KG1 (cell line): ENCODE measurements around the gene CLSTN1.
A peak's percentile ranks its signal among the peaks of the same experiment; 100 is the strongest.

ENCODE experiments used
- DNase-seq: peaks from one replicate; lab custom pipeline; 2025; lab: John Stamatoyannopoulos, UW

The CLSTN1 gene

DNA sequence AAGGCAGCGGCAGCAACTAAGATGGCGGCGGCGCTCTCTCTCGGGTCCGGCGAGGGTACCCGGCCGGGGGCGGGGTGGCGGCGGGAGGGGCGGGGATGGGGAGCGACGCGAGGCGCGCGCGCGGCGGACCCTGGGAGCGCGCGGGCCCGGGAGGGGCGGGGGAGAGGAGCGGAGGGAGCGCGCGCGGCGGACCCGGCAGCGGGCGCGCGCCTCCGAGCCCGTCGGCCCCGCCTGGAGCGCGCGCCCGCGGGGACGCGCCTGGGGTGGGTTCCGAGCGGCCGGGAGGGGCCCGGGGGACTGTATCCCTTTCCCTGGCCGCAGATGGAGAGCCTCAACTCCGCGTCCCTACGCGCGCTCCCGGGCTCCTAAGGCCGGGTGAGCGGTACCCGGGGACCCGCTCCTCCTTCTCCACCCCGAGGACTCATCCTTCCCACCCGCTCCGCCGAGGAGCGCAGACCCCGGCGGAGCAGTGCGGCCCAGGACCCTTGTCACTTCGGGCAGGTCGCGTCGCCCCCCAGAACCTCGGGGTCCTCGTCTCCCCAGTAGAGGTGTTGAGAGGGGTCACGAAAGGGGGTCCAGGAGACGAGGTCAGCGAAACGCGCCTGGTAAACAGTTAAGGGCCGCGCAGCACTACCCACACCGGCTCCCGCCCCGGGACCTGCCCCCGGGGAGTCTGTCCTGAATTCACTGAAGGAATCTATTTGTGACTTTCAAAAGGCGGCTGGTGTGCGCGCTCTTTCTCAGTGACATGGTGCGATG, at the start of gene CLSTN1:
Gene CLSTN1 (minus strand): TSS at position 23 of the 759 bp plus-strand sequence. CDS start 232 bp downstream, outside the sequence.
- DNase-seq, result peak; percentile 36

- DNase-seq, result no peak
Observed at GRCh38 chr1:9873385-9873784, 49.6 kb upstream of the CLSTN1 start.

DNA sequence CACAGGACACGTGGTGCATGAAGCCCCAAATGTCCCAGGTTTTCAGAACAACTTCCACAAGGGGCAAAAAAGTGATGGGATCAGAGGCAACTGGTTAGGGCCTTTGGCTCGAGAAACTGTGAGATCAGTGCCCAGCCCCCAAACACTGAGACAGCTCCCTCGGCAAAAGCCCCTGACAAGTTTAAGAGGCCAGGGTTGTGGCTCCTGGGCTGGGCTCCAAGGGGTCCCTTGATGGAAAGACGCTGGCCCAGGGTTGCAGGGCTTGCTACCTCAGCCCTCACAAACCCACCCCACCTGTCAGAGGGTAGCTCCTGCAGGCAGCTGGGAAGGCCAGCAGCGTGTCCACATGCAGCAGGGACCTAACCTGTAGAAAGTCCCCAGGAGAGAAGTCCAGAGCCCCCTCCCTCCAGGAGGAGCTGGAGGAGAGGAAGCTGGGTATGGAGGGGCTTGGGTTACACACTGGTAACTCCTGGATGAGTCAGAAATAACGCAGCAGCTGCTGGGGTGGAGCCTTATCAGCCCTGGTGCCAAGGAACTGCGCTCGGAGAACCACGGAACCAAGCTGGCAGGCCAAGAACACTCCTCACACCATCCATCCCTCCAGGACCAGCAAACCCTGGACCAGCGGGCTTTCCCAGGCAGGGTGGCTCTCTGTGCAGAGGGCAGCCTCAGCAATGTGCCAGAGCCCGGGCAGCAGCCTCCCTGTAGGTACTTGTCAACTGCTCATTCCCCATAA, 48.8 kb upstream of the CLSTN1 start:
- no peak for DNase-seq

DNA sequence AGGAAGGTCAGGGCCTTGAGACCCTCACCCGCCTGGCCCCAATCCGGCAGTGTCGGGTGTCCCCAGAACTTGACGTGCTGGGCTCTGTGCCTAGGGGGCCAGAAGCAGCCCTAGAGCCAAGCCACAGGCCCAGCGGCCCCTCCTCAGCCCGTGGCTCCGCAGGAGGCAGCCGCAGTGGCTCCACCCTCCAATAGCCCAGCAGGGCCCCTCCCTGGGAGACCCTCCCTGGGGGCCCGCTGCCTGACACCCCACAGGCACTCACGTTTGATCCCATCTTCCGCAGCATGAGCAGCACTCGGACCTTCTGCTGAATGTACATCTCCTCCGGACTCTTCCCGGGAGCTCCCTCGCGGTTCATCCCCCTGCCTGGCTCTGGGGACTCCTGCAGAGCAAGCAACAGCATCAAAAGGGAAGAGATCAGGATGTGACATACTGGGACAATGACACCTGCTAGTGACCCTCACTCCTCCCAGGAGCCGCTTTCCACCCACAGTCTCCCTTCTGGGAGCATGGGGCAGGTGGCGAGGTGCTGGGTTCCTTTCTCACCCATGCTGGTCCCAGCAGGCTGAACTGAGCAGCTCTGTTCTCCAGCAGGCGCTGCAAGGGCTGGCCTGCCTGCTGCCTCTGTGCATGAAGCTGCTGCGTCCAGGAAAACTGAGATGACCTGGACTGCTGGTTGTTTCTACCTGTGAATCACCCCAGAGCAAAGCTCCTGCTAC, 48.1 kb upstream of the CLSTN1 start:
- no peak for DNase-seq

- DNase-seq, result no peak
Observed at GRCh38 chr1:9871021-9871420, 47.3 kb upstream of the CLSTN1 start.

DNA sequence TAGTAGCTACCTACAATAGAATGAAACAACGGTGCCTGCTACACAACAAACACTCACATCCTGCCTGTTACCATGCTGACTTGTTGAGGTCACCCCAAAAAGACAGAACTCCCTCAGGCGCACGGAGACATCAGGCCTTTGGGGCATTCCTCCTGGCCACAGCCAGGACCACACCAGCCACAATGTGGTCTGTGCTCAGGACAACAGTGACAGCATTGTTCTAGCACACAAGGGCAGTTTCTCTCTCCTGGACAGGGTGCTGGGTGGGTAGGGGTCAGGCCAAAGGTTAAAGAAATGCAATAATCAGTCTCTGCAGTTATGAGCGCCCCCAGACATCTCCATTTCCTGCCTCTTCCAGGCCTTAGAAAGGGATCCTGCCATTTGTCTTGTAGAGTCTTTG, 46.8 kb upstream of the CLSTN1 start:
- no peak for DNase-seq

GRCh38 chr1:9869831-9870251, 46.1 kb upstream of the CLSTN1 start:
- DNase-seq, result no peak

DNA sequence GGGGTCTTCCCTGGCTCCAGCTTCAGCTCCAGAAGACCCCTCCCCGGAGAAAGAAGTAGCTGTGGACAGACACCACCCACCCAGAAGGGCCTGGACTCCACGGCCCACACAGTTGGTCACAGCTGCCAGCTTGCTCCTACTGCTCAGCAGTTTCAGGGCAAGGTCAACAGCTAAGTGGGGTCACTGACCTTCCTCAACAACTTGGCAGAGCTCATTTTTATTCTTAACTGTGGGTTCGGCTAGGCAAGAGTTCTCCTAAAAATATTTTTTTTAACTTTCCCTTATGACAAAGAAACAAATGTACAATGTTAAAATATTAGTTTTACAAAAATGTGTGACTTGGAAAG, 44.5 kb upstream of the CLSTN1 start:
- no peak for DNase-seq

DNA sequence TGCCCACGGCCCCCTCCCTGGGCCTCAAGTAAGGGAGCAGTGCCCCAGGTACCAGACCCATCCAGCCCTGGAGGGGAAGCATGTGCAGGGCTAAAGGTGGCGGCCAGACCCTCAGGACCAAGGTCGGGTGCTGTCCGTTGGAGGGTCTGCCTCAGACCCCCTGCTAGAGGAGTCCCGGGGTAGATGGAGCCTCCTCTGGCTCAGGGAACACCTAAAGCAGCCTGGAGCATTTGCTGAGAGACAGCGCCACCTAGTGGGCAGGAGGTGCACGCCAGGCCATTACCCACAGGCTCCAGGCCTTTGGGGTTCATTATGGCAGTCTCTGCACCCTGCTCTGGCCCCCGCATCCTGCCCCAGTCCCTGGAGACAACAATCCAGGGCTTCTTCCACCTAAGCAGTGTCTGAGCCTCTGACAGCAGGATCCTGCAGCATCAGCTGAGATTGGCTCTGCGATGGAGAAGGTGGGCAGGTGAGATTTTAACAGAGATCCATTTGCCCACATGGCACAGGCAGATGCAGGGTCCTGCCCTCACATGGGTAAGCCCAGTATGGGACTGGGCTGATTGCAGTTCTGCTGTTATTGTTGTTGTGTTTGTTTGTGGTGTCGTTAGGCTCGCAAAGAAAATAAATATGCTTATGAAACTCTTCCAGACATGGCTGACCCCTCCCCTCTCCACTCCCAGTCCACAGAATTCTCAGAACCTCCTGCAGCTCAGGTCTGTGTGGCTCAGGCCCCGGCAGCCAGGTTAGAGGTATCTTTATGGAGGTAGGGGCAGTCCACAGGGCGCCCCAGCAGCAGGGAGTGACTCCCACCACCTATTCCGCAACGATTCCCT, 43.9 kb upstream of the CLSTN1 start:
- peak; percentile 60 for DNase-seq

DNA sequence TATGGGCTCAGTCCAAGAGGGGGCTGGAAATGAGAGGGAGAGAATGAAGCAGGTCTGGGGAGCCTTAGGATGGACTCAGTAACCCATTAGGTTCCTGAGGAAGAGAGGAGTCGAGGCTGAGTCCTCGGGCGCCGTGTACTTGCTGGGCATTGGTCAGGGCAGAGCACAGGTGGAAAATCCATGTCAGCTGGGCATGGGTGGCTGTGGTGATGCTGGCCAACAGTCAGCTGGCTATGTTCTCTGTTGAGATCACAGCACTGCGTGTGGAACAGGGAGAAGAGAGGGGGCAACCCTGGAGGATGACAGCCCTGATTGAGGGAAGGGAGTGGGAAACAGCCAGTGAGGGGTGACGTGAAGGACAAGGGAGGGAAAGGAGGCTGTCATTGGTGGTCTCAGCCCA, 43.1 kb upstream of the CLSTN1 start:
- no peak for DNase-seq

DNA sequence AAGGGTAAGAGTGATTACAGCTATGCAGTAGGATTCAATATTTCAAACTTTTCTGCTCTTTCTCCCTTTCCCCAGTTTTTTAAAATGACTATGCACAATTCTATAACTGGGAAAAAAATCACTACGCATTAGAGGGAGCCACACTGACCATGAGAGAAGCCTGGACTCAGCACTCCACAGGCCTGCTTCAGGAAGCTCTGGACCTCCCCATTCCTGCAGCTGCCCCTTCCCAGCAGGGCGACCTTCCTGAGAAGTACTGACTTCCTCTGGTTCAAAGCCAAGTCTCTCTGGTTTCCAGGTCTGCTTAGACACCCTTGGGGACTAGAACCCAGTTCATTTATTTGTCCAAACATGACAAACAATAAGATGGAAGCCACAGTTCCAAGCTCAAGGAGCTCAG, 42.0 kb upstream of the CLSTN1 start:
- no peak for DNase-seq

GRCh38 chr1:9863371-9863770, 39.6 kb upstream of the CLSTN1 start:
- DNase-seq, result no peak

DNA sequence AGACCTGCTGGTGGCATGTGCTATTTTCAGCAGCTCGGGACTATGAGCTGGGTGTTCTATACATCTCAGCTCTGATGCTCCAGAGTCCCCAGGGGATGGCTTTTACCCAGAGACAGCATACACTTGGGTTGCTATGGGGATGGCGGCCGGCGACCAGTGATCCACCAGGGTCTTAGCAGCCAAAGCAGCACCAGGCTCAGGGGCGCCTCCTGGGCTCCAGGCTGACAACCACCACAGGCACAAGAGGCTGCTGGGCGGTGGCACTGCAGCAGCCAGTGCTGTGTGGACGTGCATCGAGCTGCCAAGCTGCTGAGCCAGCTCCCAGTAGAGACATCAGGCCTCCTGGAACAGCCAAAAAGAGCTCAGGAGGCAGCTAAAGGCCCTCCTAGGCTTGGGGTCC, 37.6 kb upstream of the CLSTN1 start:
- DNase-seq, result no peak

GRCh38 chr1:9860887-9861286, 37.1 kb upstream of the CLSTN1 start:
- no peak for DNase-seq

DNA sequence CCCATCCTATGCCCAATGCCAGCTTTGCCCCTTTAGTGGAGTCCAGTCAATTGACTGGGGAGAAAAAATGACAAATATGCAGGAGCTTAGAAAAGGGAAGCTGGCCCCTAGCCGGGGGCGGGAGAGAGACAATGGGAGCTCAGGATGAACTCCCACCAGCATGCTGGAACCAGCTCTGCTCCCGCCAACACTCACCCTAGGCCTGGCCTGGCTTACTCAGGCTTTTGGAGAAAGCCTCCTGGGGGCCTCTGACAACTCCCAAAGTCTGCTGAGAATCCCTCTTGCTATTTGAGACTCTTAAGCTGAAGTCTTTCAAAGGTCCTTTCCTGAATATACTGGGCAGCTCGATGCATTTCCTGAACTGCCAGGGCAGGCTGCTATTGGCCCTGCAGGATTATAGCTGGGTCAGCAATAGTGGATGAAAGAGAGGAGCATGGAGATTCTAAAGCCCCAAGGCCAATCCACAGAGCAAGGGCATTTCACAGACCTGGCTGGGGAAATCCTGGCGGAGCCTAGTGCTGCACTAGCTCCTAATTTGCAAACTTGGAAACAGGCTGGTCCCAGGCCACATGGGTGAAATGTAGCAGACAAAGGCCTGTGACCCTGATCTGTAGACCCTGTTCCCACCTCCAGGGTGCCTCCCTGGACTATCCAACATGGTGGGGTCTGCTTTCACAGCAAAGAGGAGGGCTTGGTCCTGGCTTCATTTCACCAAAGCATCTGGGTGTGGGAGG, 35.7 kb upstream of the CLSTN1 start:
- no peak for DNase-seq

GRCh38 chr1:9858293-9859035, 34.7 kb upstream of the CLSTN1 start:
- no peak for DNase-seq

DNA sequence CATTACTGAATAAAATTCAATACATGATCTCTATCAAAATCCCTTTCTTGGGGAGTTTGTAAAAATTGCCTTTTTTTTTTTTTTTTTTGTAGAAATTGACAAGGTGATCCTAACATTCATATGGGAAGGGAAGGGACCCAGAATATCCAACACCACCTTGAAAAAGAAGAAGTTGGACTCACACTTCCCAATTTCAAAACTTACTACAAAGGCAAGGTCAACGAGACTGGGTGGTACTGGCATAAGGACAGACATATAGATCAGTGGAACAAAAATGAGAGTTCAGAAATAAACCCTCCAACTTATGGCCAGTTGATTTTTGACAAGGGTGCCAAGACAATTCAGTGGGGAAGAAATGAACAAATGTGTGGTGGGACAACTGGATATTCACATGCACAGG, 31.4 kb upstream of the CLSTN1 start:
- no peak for DNase-seq

DNA sequence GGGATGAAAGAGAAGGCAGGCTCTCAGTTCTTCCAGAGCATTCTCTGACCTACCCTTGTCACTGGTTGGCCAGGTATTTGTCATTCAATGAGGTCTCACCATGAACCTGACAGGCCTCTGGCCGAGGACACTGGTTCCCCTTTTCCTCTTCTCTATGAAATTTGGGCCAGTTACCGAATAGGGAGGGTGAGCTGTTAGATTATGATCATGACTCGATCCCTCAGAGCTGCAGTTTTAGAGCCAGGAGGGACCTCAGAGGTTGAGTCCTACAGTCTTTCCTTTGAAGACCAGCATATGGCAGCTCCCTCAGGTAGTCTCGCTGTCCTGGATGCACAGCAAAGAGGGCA, 29.5 kb upstream of the CLSTN1 start:
- DNase-seq, result no peak

DNA sequence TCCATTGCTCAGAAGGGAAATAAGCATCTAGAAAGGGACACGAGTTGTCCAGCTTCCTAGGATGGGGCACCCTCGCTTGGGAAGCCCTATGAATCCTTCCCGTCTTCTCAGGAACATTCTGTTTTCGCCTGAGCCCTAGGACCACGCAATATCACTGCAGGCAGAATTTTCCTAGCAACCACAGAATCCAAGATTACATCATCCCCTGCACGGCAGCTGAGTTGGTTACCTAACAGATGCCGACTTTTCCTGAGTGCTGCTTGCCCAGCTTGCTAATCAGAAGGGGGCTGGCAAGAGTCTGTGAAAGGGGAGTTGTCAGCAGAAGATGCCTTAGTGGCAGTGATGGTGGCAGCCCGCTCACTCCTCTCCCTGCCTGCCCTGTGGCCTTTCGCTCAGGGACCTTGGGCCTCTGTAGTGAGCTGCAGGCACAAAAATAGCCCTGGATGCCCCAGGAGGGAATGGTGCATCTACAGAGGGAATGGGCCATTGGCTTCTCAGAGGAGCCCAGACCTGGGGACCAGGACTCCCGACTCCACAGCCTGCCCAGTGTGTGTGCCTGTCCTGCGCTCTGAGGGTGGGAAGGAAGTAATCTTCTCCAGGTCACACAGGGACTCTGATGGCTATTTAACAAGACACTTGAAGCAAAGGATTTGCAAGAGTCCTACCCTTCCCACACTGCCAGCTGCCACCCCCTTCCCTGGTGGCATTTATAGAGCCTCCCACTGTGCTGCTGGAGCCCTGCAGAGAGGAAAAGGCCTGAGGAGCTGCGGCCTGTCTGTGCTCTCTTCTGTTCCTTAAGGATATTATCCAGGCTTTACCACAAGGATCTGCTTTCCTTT, 28.9 kb upstream of the CLSTN1 start:
- DNase-seq, result no peak

DNA sequence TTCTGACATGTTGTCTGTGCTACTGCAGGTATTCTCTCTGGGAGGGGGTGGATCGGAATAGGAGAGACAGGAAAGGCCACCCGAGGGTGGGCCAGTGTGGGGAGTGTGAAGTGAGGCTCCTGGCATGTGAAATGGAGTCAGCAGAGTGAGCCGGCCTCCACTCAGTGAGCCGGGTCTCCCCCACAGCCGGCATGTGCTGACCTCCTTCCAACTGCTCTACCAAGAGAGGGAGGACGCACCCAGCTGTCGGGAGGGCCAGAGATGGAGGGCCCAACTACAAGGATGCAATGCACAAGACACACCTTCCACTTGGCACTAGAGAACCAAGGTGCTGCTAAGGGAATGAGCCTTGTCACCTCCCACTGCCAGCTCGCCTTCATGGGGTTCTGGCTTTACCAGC, 28.2 kb upstream of the CLSTN1 start:
- no peak for DNase-seq
